GM12891 (cell line): Measurements from ENCODE around the gene SND1.

Experiments used
- DNase-seq: peaks from one replicate; pipeline ENCODE4 v3.0.0; 2011; ENCODE audit warnings: low spot score; ENCODE audit not compliant: insufficient read length
- FAIRE-seq: peaks from 2 replicates; lab custom pipeline; 2011; peaks lifted over from hg19 to GRCh38; lab: Jason Lieb, UNC
- PAX5 ChIP-seq: IDR thresholded peaks from 2 replicates; pipeline ENCODE4 v1.6.1; 2011; ENCODE audit warnings: low read length, moderate library complexity, mild to moderate bottlenecking; ENCODE audit not compliant: insufficient read depth, severe bottlenecking
- POLR2A ChIP-seq: IDR thresholded peaks from 2 replicates; pipeline ENCODE4 v1.6.1; 2011; ENCODE audit warnings: low read depth, low read length, control low read depth
- POLR2AphosphoS5 ChIP-seq: IDR thresholded peaks from 2 replicates; pipeline ENCODE4 v1.6.1; 2011; ENCODE audit warnings: low read depth, low read length, control low read depth
- POU2F2 ChIP-seq: IDR thresholded peaks from 2 replicates; pipeline ENCODE4 v1.6.1; 2011; ENCODE audit warnings: low read depth, mild to moderate bottlenecking, control low read depth, low read length, moderate library complexity
- SPI1 ChIP-seq: IDR thresholded peaks from 2 replicates; pipeline ENCODE4 v1.6.1; 2011; ENCODE audit warnings: low read depth, low read length, control low read depth
- TAF1 ChIP-seq: IDR thresholded peaks from 2 replicates; pipeline ENCODE4 v1.6.1; 2011; ENCODE audit warnings: low read depth, low read length, control low read depth

The SND1 gene

GRCh38 chr7:127879942-127880341, 227.9 kb downstream of the SND1 start:
- FAIRE-seq: no peak
- no peak for DNase-seq
- TF ChIP-seq POU2F2: no peak
- no peak for TF ChIP-seq TAF1
- no peak for TF ChIP-seq POLR2AphosphoS5
- TF ChIP-seq SPI1: no peak
- no peak for TF ChIP-seq POLR2A
- no peak for TF ChIP-seq PAX5

GRCh38 chr7:127880454-127880853, 228.5 kb downstream of the SND1 start:
- TF ChIP-seq POU2F2: no peak
- no peak for TF ChIP-seq PAX5
- TF ChIP-seq POLR2AphosphoS5: no peak
- no peak for TF ChIP-seq POLR2A
- no peak for TF ChIP-seq SPI1
- TF ChIP-seq TAF1: no peak
- DNase-seq (no peak), FAIRE-seq (no peak)

GRCh38 chr7:127881564-127881963, 229.6 kb downstream of the SND1 start:
- no peak for TF ChIP-seq POLR2A
- no peak for TF ChIP-seq POU2F2
- TF ChIP-seq PAX5: no peak
- no peak for TF ChIP-seq TAF1
- no peak for TF ChIP-seq POLR2AphosphoS5
- no peak for TF ChIP-seq SPI1
- no peak for FAIRE-seq
- no peak for DNase-seq

- FAIRE-seq (no peak), DNase-seq (no peak)
- TF ChIP-seq POLR2AphosphoS5 (no peak), POLR2A (no peak), POU2F2 (no peak)
Measured at GRCh38 chr7:127882313-127882920, 230.4 kb downstream of the SND1 start.

GRCh38 chr7:127884066-127884559, 232.1 kb downstream of the SND1 start:
- FAIRE-seq: no peak
- TF ChIP-seq PAX5: no peak
- no peak for TF ChIP-seq POLR2AphosphoS5
- TF ChIP-seq SPI1: no peak
- TF ChIP-seq POLR2A: no peak
- DNase-seq: no peak

- DNase-seq (no peak), FAIRE-seq (no peak)
- no peak for TF ChIP-seq POU2F2
- TF ChIP-seq PAX5: no peak
Measured at GRCh38 chr7:127885222-127885772, 233.3 kb downstream of the SND1 start.

- FAIRE-seq (no peak), DNase-seq (no peak)
- TF ChIP-seq PAX5 (no peak), POU2F2 (no peak), SPI1 (no peak), POLR2A (no peak), TAF1 (no peak), POLR2AphosphoS5 (no peak)
Measured at GRCh38 chr7:127885843-127886242, 233.8 kb downstream of the SND1 start.

- DNase-seq: no peak
- no peak for FAIRE-seq
Measured at GRCh38 chr7:127886248-127886647, 234.3 kb downstream of the SND1 start.

GRCh38 chr7:127887096-127887495, 235.1 kb downstream of the SND1 start:
- TF ChIP-seq POLR2AphosphoS5 (no peak), POLR2A (no peak), SPI1 (no peak), POU2F2 (no peak), TAF1 (no peak), PAX5 (no peak)
- no peak for DNase-seq
- no peak for FAIRE-seq

More at GRCh38 chr7:127886248-127886647, 234.3 kb downstream of the SND1 start:
- no peak for TF ChIP-seq POLR2A

GRCh38 chr7:127887631-127888030, 235.6 kb downstream of the SND1 start:
- DNase-seq: no peak
- TF ChIP-seq TAF1 (no peak), POLR2AphosphoS5 (no peak), POU2F2 (no peak), PAX5 (no peak), POLR2A (no peak), SPI1 (no peak)
- FAIRE-seq: no peak
